Body of pancreas (tissue), 4 donors: ENCODE results near the gene UNC119B. TPM values are rescaled to one million over a fixed set of nuclear protein-coding genes. Genes with fewer than 3 reads are reported as not detected.

Experiments
- ATAC-seq: fragments of 150-250 bp; one replicate; pipeline ENCODE4 v1.9.1; 2016
- DNase-seq, 4 donors: peaks; one replicate each; pipeline ENCODE4 v3.0.0-alpha.2; 2019
- H3K27ac ChIP-seq, 4 donors: fragments of 200-600 bp; sonication (generic); 1 replicate in 3 of 4; 2 replicates in 1 of 4; pipeline versions ENCODE4 v1.5.1 to v1.6.1; 2016 to 2019; ENCODE audit warnings: mild to moderate bottlenecking in 1 of 4, mixed read lengths in 1 of 4, moderate library complexity in 1 of 4
- H3K27me3 ChIP-seq, 2 donors: fragments of 200-600 bp; sonication (generic); one replicate each; pipeline ENCODE4 v1.6.0; 2016; ENCODE audit warnings: mild to moderate bottlenecking in 1 of 2
- H3K36me3 ChIP-seq, 2 donors: fragments of 200-600 bp; sonication (generic); replicated peaks in 1 of 2; 2 replicates each; pipeline ENCODE4 v1.5.1; 2016; ENCODE audit warnings: low read depth in 2 of 2; ENCODE audit not compliant: insufficient read depth in 1 of 2
- H3K4me1 ChIP-seq: fragments of 200-600 bp; sonication (generic); one replicate; pipeline ENCODE4 v1.6.0; 2016
- H3K4me3 ChIP-seq, 2 donors: fragments of 200-600 bp; sonication (generic); 1 replicate in 1 of 2; 2 replicates in 1 of 2; pipeline ENCODE4 v1.5.1; 2016 to 2019
- H3K9me3 ChIP-seq, 3 donors: fragments of 200-600 bp; sonication (generic); 1 replicate in 2 of 3; 2 replicates in 1 of 3; pipeline ENCODE4 v1.5.1; 2016
- POLR2A ChIP-seq, 3 donors: fragments of 450-650 bp; IDR thresholded peaks; one replicate each; pipeline ENCODE4 v1.6.1; 2016; ENCODE audit warnings: antibody characterized with exemption in 3 of 3, mild to moderate bottlenecking in 2 of 3
- WGBS, 2 donors: methylation state at CpG; one replicate each; pipeline ENCODE4 v1.1.5; 2017; 5-methylcytosine and 5-hydroxymethylcytosine counted together
- intact Hi-C: fragments of 100-400 bp; cut with DNase I; formaldehyde crosslinking; loops from one replicate; pipeline ENCODE4 v1.15.1; 2023
- total RNA-seq, 2 donors: library from RNA; depleted of rRNA; stranded (reverse); fragments of >200 nt; gene quantifications; one replicate each; pipeline ENCODE4 v1.1.0, GENCODE V29; 2016
- TF ChIP-seq, protein P1 (sequence below), 7 experiments: fragments of 450-650 bp in 4 of 7; fragments of 200-600 bp in 3 of 7; sonication (generic) in 3 of 7; IDR thresholded peaks; one replicate each; pipeline ENCODE4 v1.5.1; 2016 to 2019; ENCODE audit warnings: antibody characterized with exemption in 7 of 7

Gene UNC119B
- total RNA-seq, 2 donors from 2014 or later, result 8.6 to 23.6 TPM

DNA sequence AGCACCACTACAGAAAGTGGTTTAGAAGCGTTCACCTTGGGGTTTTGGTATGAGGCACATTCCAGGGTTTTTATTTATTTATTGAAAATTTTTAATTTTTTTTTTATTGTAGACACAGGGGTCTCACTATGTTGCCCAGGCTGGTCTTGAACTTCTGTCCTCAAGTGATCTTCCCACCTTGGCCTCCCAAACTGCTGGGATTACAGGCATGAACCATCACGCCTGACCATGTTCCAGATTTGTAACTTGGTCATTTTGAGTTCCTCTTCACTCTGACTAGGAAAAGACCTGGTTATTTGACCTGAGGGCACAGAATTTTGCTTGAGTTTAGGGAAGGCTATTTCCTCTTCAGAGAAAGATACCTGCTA lies 20.2 kb upstream of the UNC119B start:
- DNase-seq, result no peak
- Histone ChIP-seq H3K27ac (peak overlapping the region in 2 of 4 donors; percentile 2 to 96), H3K27me3 (no peaks in the 10 kb centered on the region), H3K9me3 (no peaks in the 10 kb centered on the region), H3K36me3 (peaks cover 0 to 8% of the 10 kb centered on the region in 2 donors), H3K4me1 (peaks cover 51% of the 10 kb centered on the region), H3K4me3 (no peak overlapping the region)
- TF ChIP-seq POLR2A (IDR thresholded peaks at IDR 0.05), result no peak
- TF ChIP-seq, protein P1, sequence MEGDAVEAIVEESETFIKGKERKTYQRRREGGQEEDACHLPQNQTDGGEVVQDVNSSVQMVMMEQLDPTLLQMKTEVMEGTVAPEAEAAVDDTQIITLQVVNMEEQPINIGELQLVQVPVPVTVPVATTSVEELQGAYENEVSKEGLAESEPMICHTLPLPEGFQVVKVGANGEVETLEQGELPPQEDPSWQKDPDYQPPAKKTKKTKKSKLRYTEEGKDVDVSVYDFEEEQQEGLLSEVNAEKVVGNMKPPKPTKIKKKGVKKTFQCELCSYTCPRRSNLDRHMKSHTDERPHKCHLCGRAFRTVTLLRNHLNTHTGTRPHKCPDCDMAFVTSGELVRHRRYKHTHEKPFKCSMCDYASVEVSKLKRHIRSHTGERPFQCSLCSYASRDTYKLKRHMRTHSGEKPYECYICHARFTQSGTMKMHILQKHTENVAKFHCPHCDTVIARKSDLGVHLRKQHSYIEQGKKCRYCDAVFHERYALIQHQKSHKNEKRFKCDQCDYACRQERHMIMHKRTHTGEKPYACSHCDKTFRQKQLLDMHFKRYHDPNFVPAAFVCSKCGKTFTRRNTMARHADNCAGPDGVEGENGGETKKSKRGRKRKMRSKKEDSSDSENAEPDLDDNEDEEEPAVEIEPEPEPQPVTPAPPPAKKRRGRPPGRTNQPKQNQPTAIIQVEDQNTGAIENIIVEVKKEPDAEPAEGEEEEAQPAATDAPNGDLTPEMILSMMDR (IDR thresholded peaks at IDR 0.05), result no peak
- no peak for ATAC-seq
- 41 to 72% methylated on average over 2 of the region's 2 CpGs for WGBS, 2 donors
- intact Hi-C loops, result no loop called here

GRCh38 chr12:120690978-120691377 lies 19.3 kb upstream of the UNC119B start:
- TF ChIP-seq, protein P1 (IDR thresholded peaks at IDR 0.05), result no peak
- no peak for TF ChIP-seq POLR2A (IDR thresholded peaks at IDR 0.05)
- Histone ChIP-seq H3K27me3 (no peaks in the 10 kb centered on the region), H3K9me3 (no peaks in the 10 kb centered on the region), H3K4me1 (peaks cover 51% of the 10 kb centered on the region), H3K36me3 (peaks cover under 1 to 10% of the 10 kb centered on the region in 2 donors), H3K27ac (peak overlapping the region in 2 of 4 donors; percentile 9 to 96), H3K4me3 (no peak overlapping the region)
- intact Hi-C loops, result no loop called here
- DNase-seq (no peak), ATAC-seq (no peak)
- WGBS, 2 donors, result 32 to 35% methylated on average over 3 of the region's 3 CpGs

- intact Hi-C loops, result no loop called here
- WGBS, 2 donors, result 37 to 45% methylated on average over 11 of the region's 11 CpGs
- peak overlapping the region in 1 of 4 donors; percentile 41 for H3K27ac ChIP-seq
Observed at GRCh38 chr12:120692524-120693033, 17.7 kb upstream of the UNC119B start.

GRCh38 chr12:120693848-120694247 lies 16.4 kb upstream of the UNC119B start:
- intact Hi-C loops, result no loop called here
- 73 to 85% methylated on average over 3 to 4 of the region's 4 CpGs for WGBS, 2 donors
- Histone ChIP-seq H3K36me3 (peaks cover 6 to 18% of the 10 kb centered on the region in 2 donors), H3K9me3 (no peaks in the 10 kb centered on the region), H3K4me1 (peaks cover 45% of the 10 kb centered on the region), H3K4me3 (no peak overlapping the region), H3K27ac (no peak overlapping the region), H3K27me3 (no peaks in the 10 kb centered on the region)
- ATAC-seq (no peak), DNase-seq (no peak)
- TF ChIP-seq POLR2A (IDR thresholded peaks at IDR 0.05), result no peak
- TF ChIP-seq, protein P1 (IDR thresholded peaks at IDR 0.05), result no peak

More at GRCh38 chr12:120692524-120693033, 17.7 kb upstream of the UNC119B start:
- TF ChIP-seq, protein P1 (IDR thresholded peaks at IDR 0.05), result no peak
- TF ChIP-seq POLR2A (IDR thresholded peaks at IDR 0.05), result no peak
- Histone ChIP-seq H3K9me3 (no peaks in the 10 kb centered on the region), H3K4me1 (peaks cover 51% of the 10 kb centered on the region), H3K27me3 (no peaks in the 10 kb centered on the region), H3K36me3 (peaks cover 6 to 15% of the 10 kb centered on the region in 2 donors), H3K4me3 (no peak overlapping the region)
- DNase-seq (peak in 1 of 4 donors; percentile 15), ATAC-seq (no peak)

DNA sequence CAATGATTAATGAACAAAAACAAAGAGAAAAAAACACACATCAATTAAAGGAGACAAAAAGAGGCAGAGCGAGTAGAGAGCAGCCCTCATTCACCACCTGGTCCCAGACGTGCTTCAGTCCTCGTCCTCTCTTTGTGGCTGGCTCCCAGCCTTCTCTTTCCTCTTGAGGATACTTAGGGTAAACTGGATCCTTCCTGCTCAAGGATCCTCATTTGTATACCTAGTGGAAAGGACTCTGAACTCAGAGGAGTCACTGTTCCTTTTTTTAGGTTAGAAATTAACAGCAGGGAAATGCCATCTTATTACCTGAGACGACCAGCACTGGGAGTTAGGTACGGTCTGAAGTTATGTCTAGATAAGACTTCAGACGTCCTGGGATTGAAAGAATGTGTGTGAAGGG lies 13.6 kb upstream of the UNC119B start:
- H3K36me3 ChIP-seq, result peaks cover 6 to 22% of the 10 kb centered on the region in 2 donors
- 65 to 67% methylated on average over 6 of the region's 6 CpGs for WGBS, 2 donors
- intact Hi-C loops, result no loop called here
- H3K4me1 ChIP-seq, result peaks cover 36% of the 10 kb centered on the region
- no peak overlapping the region for H3K4me3 ChIP-seq
- no peak overlapping the region for H3K27ac ChIP-seq
- TF ChIP-seq, protein P1 (IDR thresholded peaks at IDR 0.05), result no peak
- no peak for TF ChIP-seq POLR2A (IDR thresholded peaks at IDR 0.05)
- DNase-seq, result no peak
- H3K9me3 ChIP-seq, result no peaks in the 10 kb centered on the region
- no peak for ATAC-seq
- H3K27me3 ChIP-seq, result no peaks in the 10 kb centered on the region
